Adrenal gland (tissue), 5 donors: ENCODE measurements around the gene DHX16.

Experiments used
- CTCF ChIP-seq, 6 experiments: fragments of 450-650 bp in 4 of 6; fragments of 200-600 bp in 2 of 6; sonication (generic) in 1 of 6; IDR thresholded peaks; 1 replicate in 5 of 6; 2 replicates in 1 of 6; pipeline versions ENCODE4 v1.5.1 to v1.8.0; 2016 to 2021; ENCODE audit warnings: antibody characterized with exemption in 6 of 6, mild to moderate bottlenecking in 2 of 6, moderate library complexity in 1 of 6
- POLR2A ChIP-seq, 2 donors: fragments of 450-650 bp; IDR thresholded peaks; one replicate each; pipeline ENCODE4 v1.6.1; 2017; ENCODE audit warnings: antibody characterized with exemption in 2 of 2, mild to moderate bottlenecking in 2 of 2, moderate library complexity in 1 of 2
- donor health status: DM: no; HTN: no; CAD: no.

- no peak for TF ChIP-seq CTCF (IDR thresholded peaks at IDR 0.05)
- TF ChIP-seq POLR2A (IDR thresholded peaks at IDR 0.05): no peak
Measured at GRCh38 chr6:30689022-30689865, 16.4 kb upstream of the DHX16 start.
